Measurements from ENCODE around the gene NUSAP1.
"Not testable (repeated sequence)": the region's sequence is repeated elsewhere in the genome, so short reads cannot be mapped to it uniquely, and the experiment has no call there.

Gene NUSAP1

GRCh38 chr15:41416128-41416741 lies 83.6 kb downstream of the NUSAP1 start:
- no peaks in the 10 kb centered on the region for H3K27me3 ChIP-seq (ENCODE audit: control insufficient read depth, insufficient read depth, low read length)
- no peaks in the 10 kb centered on the region for H3K36me3 ChIP-seq (ENCODE audit: control insufficient read depth, insufficient read depth, low read length)
- no peaks in the 10 kb centered on the region for H3K4me1 ChIP-seq (ENCODE audit: control insufficient read depth, insufficient read depth, low read length)
- peak overlapping the region; percentile 97 for H3K4me3 ChIP-seq (ENCODE audit: low read depth, low read length)
- peak overlapping the region; percentile 89 for H3K27ac ChIP-seq (ENCODE audit: low read depth, low read length)
- no peaks in the 10 kb centered on the region for H3K9me3 ChIP-seq (ENCODE audit: control insufficient read depth, insufficient read depth, low read length)
- H3K9ac ChIP-seq (ENCODE audit: low read depth, low read length): peak overlapping the region; percentile 90

- Histone ChIP-seq H3K4me3 (ENCODE audit: low read depth, low read length) (peak within 1 kb of the TSS; percentile 97), H3K4me1 (ENCODE audit: control insufficient read depth, insufficient read depth, low read length) (no peaks in the 10 kb centered on the region), H3K9me3 (ENCODE audit: control insufficient read depth, insufficient read depth, low read length) (no peaks in the 10 kb centered on the region), H3K27me3 (ENCODE audit: control insufficient read depth, insufficient read depth, low read length) (no peaks in the 10 kb centered on the region), H3K36me3 (ENCODE audit: control insufficient read depth, insufficient read depth, low read length) (no peaks in the 10 kb centered on the region), H3K9ac (ENCODE audit: low read depth, low read length) (peak within 1 kb of the TSS; percentile 90), H3K27ac (ENCODE audit: low read depth, low read length) (peak within 1 kb of the TSS; percentile 89)
These were observed 84.2 kb downstream of the NUSAP1 start, which contains the start of gene RTF1 for GRCh38 chr15:41416742-41417417. Gene RTF1 (plus strand): TSS chr15:41417095. CDS start chr15:41417116, 21 bp downstream.

GRCh38 chr15:41417418-41418195 lies 84.9 kb downstream of the NUSAP1 start:
- Histone ChIP-seq H3K27ac (ENCODE audit: low read depth, low read length) (peak overlapping the region; percentile 55), H3K9ac (ENCODE audit: low read depth, low read length) (peak overlapping the region; percentile 75), H3K27me3 (ENCODE audit: control insufficient read depth, insufficient read depth, low read length) (no peaks in the 10 kb centered on the region), H3K9me3 (ENCODE audit: control insufficient read depth, insufficient read depth, low read length) (no peaks in the 10 kb centered on the region), H3K4me1 (ENCODE audit: control insufficient read depth, insufficient read depth, low read length) (no peaks in the 10 kb centered on the region), H3K36me3 (ENCODE audit: control insufficient read depth, insufficient read depth, low read length) (no peaks in the 10 kb centered on the region), H3K4me3 (ENCODE audit: low read depth, low read length) (peak overlapping the region; percentile 97)

- Histone ChIP-seq H3K9me3 (ENCODE audit: control insufficient read depth, insufficient read depth, low read length) (no peaks in the 10 kb centered on the region), H3K9ac (ENCODE audit: low read depth, low read length) (no peak overlapping the region), H3K4me3 (ENCODE audit: low read depth, low read length) (no peak overlapping the region), H3K27me3 (ENCODE audit: control insufficient read depth, insufficient read depth, low read length) (no peaks in the 10 kb centered on the region), H3K4me1 (ENCODE audit: control insufficient read depth, insufficient read depth, low read length) (no peaks in the 10 kb centered on the region), H3K27ac (ENCODE audit: low read depth, low read length) (no peak overlapping the region), H3K36me3 (ENCODE audit: control insufficient read depth, insufficient read depth, low read length) (no peaks in the 10 kb centered on the region)
These were observed 91.4 kb downstream of the NUSAP1 start for GRCh38 chr15:41423979-41424659.

GRCh38 chr15:41424809-41425208 lies 92.1 kb downstream of the NUSAP1 start:
- H3K9me3 ChIP-seq (ENCODE audit: control insufficient read depth, insufficient read depth, low read length): no peaks in the 10 kb centered on the region
- no peak overlapping the region for H3K9ac ChIP-seq (ENCODE audit: low read depth, low read length)
- H3K27me3 ChIP-seq (ENCODE audit: control insufficient read depth, insufficient read depth, low read length): no peaks in the 10 kb centered on the region
- no peak overlapping the region for H3K27ac ChIP-seq (ENCODE audit: low read depth, low read length)
- no peaks in the 10 kb centered on the region for H3K36me3 ChIP-seq (ENCODE audit: control insufficient read depth, insufficient read depth, low read length)
- no peaks in the 10 kb centered on the region for H3K4me1 ChIP-seq (ENCODE audit: control insufficient read depth, insufficient read depth, low read length)
- H3K4me3 ChIP-seq (ENCODE audit: low read depth, low read length): no peak overlapping the region

DNA sequence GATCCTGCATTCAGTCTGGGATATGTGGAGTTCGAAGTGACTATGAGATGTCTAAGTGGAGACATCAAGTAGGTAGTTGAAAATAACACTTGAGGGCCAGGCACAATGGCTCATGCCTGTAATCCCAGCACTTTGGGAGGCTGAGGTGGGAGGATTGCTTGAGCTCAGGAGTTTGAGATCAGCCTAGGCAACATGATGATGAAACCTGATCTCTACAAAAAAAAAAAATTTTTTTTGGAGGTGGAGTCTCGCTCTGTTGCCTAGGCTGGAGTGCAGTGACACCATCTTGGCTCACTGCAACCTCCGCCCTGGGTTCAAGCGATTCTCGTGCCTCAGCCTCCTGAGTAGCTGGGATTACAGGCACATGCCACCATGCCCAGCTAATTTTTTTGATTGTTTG lies 93.2 kb downstream of the NUSAP1 start:
- not testable (repeated sequence) for H3K27ac ChIP-seq (ENCODE audit: low read depth, low read length); H3K27me3 ChIP-seq (ENCODE audit: control insufficient read depth, insufficient read depth, low read length); H3K4me3 ChIP-seq (ENCODE audit: low read depth, low read length); H3K36me3 ChIP-seq (ENCODE audit: control insufficient read depth, insufficient read depth, low read length); H3K4me1 ChIP-seq (ENCODE audit: control insufficient read depth, insufficient read depth, low read length); H3K9me3 ChIP-seq (ENCODE audit: control insufficient read depth, insufficient read depth, low read length); H3K9ac ChIP-seq (ENCODE audit: low read depth, low read length)

GRCh38 chr15:41429003-41429890 lies 96.6 kb downstream of the NUSAP1 start:
- Histone ChIP-seq H3K27ac (ENCODE audit: low read depth, low read length) (no peak overlapping the region), H3K9ac (ENCODE audit: low read depth, low read length) (no peak overlapping the region)

More at GRCh38 chr15:41429003-41429890, 96.6 kb downstream of the NUSAP1 start:
- no peaks in the 10 kb centered on the region for H3K9me3 ChIP-seq (ENCODE audit: control insufficient read depth, insufficient read depth, low read length)
- H3K4me3 ChIP-seq (ENCODE audit: low read depth, low read length): no peak overlapping the region
- no peaks in the 10 kb centered on the region for H3K4me1 ChIP-seq (ENCODE audit: control insufficient read depth, insufficient read depth, low read length)
- H3K27me3 ChIP-seq (ENCODE audit: control insufficient read depth, insufficient read depth, low read length): no peaks in the 10 kb centered on the region
- H3K36me3 ChIP-seq (ENCODE audit: control insufficient read depth, insufficient read depth, low read length): peaks cover 6% of the 10 kb centered on the region; the same call in 1 of the 2 replicates

Data from HUES48 (cell line).